ENCODE measurements around the gene GIPC3.
A peak's percentile ranks its signal among the peaks of the same experiment; 100 is the strongest.
"Not testable (repeated sequence)": the region's sequence is repeated elsewhere in the genome, so short reads cannot be mapped to it uniquely, and the experiment has no call there.

Gene GIPC3

DNA sequence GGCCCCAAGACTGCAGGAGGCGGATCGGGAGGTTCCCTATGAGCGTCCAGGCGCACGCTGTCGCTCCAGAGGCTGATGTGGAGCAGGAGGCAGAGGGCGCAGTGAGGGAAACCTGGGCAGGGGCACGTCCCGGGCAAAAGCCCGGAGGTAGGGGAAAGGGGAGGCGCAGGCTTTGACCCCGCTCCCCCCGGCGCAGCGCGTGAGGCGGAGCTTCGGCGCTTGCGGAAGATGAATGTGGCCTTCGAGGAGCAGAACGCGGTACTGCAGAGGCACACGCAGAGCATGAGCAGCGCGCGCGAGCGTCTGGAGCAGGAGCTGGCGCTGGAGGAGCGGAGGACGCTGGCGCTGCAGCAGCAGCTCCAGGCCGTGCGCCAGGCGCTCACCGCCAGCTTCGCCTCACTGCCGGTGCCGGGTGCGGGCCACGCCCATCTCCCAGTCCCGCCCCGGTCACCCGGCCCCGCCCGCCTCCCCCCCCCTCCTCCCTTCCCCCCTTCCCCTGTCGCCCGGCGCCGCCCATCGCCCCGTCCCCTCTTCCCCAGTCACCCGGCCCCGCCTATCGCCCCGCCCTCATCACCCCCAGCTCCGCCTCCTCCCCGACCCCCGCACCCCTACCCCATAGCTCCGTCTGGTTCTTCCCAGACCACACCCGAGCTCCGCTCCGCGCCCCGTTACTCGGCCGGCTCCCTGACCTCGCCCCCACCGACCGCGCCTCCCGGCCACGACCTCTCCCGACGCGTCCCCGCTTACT is 8.4 kb upstream of the GIPC3 start:
- no peak for DNase-seq (ENCODE audit: low spot score)

DNA sequence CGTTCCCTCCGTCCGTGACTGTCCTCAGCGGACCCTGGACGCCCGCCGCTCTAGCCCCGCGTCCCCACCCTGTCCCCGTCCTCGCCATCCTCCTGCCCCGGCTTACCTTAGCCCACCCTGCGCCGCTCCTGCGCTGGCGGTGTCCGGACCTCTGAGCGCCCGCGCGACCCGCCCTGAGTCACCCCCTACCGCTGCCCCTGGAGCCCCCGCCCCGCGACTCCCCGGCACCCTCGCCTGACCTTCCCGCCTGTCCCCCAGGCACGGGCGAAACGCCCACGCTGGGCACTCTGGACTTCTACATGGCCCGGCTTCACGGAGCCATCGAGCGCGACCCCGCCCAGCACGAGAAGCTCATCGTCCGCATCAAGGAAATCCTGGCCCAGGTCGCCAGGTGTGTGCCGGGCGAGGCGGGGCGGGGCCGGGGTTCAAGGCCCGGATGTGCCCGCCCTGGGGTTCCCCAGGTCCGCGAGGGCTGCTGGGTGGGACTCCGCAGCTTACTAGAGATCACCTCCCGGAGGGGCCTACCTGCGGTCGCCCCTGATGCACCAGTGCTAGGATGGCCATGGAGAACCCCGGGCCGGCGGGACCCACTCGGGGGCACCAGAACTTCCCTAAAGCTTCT is 7.4 kb upstream of the GIPC3 start:
- no peak for DNase-seq (ENCODE audit: low spot score)

- no peak for DNase-seq (ENCODE audit: low spot score)
These were observed 6.9 kb upstream of the GIPC3 start for GRCh38 chr19:3578390-3578789.

DNA sequence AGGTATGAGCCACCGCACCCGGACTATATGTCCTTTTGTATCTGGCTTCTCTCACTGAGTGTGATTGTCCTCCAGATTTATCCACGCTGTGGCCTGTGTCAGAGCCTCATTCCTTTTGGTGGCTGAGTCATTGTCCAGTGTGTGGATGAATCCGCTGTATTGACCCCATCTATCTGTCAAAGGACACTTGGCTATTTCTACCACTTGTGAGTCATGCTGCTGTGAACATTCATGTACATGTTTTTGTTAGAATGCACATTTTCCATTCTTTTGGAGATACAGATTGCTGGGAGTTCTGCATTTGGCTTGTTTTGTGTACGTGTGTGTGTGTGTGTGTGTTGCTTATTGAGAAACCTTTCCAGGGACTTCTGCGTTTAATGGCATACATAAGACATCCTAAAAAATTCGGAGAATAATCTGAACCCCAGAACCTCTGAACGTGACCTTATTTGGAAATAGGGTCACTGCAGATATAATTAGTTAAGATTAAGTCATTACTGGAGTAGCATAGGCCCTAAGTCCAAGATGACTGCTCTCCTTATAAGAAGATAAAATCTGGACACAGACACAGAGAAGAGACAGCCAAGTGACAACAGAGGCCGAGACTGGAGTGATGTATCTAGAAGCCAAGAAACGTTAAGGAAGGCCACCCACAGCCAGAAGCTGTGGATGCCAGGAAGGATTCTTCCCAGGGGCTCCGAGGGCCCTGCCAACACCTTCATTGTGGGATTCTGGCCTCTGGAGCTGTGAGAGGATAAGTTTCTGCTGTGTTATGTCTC is 4.9 kb upstream of the GIPC3 start:
- DNase-seq (ENCODE audit: low spot score), result no peak

DNA sequence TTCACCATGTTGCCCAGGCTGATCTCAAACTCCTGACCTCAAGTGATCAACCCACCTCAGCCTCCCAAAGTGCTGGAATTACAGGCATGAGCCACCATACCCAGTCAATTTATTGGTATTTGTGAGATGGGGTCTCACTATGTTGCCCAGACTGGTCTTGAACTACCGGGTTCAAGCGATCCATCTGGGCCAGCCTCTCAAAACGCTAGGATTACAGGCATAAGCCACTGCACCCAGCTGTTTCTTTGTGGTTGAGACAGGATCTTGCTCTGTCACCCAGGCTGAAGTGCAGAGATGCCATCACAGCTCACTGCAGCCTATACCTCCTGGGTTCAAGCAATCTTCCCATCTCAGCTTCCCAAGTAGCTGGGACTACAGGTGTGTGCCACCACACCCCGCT is 3.5 kb upstream of the GIPC3 start:
- not testable (repeated sequence) for DNase-seq (ENCODE audit: low spot score)

DNA sequence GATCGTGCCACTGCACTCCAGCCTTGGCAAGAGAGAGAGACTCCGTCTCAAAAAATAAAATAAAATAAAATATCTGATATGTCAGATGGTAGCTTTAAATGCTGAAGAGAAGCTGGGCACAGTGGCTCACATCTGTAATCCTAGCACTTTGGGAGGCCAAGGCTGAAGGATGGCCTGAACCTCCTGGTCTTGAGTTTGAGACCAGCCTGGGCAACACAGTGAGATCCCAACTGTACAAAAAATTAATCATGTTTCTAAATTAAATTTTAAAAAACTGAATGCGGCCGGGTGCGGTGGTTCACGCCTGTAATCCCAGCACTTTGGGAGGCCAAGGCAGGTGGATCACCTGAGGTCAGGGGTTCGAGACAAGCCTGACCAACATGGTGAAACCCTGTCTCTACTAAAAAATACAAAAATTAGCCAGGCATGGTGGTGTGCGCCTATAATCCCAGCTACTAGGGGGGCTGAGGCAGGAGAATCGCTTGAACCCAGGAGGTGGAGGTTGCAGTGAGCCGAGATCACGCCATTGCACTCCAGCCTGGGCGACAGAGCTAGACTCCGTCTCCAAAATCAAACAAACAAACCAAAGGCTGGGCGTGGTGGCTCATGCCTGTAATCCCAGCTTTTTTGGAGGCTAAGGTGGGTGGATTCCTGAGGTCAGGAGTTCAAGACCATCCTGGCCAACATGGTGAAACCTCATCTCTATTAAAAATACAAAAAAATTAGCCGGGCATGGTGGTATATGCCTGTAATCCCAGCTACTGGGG is 1.1 kb upstream of the GIPC3 start:
- not testable (repeated sequence) for DNase-seq (ENCODE audit: low spot score)

DNA sequence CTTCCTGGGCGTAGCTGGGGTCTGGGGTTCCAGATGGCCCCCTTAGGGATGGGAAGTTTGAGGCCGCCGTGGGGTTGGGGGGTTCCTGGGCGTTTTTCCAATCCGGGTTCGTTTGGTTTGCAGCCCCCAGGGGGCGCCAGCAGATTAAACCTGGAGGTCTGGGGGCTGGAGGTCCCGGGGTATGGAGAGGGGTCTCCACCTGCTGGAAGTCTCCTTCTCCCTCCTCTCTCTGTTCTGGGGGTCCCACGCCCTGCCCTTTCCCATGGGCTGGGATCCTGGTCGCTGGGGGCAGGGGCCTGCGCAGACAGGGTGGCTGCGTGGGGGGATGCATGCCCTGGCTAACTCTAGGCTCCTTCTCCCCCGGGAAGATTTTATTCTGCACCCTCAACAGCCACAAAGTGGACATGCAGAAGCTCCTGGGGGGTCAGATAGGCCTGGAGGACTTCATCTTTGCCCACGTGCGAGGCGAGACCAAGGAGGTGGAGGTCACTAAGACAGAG is 899 bp downstream of the GIPC3 start:
- DNase-seq (ENCODE audit: low spot score), result no peak

DNA sequence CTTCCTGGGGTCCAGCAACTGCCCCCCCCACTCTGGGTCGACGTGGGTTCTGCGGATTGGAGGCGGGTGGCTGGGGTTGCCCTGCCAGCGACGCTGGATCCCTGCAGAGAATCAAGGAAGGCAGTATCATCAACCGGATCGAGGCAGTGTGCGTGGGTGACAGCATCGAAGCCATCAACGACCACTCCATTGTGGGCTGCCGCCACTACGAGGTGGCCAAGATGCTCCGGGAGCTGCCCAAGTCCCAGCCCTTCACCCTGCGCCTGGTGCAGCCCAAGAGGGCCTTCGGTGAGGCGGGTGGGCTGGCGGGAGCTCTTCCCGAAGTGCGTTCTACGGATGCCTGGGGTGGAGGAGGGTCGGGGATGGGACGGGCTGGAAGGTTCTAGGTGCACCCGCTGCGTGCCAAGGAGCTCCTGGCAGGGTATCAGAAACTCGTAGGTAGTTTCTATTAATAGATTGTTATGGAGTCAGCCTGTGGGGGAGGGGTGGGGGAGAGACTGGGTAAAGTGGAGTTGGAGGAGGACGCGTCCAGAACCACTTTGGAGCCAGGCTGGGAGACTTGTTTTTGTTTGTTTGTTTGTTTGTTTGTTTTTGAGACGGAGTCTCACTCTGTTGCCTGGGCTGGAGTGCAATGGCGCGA is 1.5 kb downstream of the GIPC3 start:
- no peak for DNase-seq (ENCODE audit: low spot score)

GRCh38 chr19:3589439-3589838 is 4.2 kb downstream of the GIPC3 start:
- DNase-seq (ENCODE audit: low spot score), result no peak

- no peak for DNase-seq (ENCODE audit: low spot score)
These were observed 4.7 kb downstream of the GIPC3 start for GRCh38 chr19:3589949-3590348.

DNA sequence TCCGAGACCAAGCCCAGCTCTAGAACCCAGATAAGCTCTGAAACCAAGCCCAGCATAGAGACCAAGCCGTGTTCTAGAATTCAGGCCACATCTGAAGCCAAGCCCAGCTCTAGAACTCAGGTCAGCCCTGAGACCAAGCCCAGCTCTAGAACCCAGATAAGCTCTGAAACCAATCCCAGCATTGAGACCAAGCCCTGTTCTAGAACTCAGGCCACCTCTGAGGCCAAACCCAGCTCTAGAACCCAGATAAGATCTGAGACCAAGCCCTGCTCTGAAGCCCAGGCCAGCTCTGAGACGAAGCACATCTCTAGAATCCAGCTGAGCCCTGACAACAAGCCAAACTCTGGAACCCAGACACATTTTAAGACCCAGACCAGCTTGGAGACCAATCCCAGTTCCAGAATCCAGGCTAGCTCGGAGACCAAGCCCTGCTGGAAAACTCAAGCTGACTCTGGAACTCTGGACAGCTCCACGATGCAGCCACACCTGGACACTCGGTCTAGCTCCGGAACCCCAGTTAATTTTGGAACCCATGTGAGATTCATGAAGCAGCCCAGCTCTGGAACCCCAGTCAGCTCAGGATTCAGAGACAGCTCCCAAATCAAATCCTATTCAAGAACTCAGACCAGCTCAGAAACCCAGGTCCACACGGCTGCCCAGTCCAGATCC is 5.8 kb downstream of the GIPC3 start:
- no peak for DNase-seq (ENCODE audit: low spot score)

- no peak for DNase-seq (ENCODE audit: low spot score)
These were observed 6.8 kb downstream of the GIPC3 start for GRCh38 chr19:3591876-3592613.

GRCh38 chr19:3593156-3593555 is 7.9 kb downstream of the GIPC3 start:
- no peak for DNase-seq (ENCODE audit: low spot score)

GRCh38 chr19:3595521-3596061 is 10.3 kb downstream of the GIPC3 start:
- DNase-seq (ENCODE audit: low spot score), result no peak

DNA sequence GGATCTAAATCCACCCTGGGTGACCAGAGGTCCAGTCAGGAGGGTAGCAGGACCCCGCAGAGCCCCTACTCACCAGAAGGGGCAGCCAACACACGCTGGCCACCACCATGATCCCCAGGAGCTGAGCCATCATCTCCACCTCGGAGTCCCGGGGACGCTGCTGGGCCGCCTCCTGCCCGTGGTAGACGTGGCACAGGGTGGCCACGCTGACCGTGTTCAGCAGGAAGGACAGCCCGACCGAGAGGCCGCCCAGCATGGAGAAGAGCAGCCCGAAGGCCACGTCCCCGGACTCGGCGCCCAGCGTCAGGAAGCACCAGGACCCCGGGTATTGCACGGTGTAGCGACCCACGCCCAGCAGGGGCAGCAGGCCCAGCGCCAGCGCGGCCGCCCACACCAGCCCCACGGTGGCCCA is 14.5 kb downstream of the GIPC3 start:
- no peak for DNase-seq (ENCODE audit: low spot score)

DNA sequence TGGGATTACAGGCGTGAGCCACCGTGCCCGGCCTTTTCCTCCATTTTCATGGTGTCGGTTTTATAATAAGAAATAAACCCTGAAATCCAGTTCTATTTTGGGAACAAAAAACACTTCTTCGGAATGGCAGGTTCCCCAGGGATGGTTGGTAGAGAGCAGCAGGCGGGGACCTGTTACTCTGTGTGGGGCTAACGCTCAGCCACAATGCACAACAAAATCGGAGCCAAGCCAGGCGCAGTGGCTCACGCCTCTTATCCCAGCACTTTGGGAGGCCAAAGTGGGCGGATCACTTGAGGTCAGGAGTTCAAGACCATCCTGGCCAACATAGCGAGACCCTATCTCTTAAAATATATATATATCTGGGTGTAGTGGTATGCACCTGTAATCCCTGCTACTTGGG is 15.7 kb downstream of the GIPC3 start:
- no peak for DNase-seq (ENCODE audit: low spot score)

- no peak for DNase-seq (ENCODE audit: low spot score)
These were observed 18.0 kb downstream of the GIPC3 start for GRCh38 chr19:3603121-3603811.

- DNase-seq (ENCODE audit: low spot score), result no peak
These were observed 19.1 kb downstream of the GIPC3 start for GRCh38 chr19:3604227-3604986.

GRCh38 chr19:3604987-3605343 is 19.7 kb downstream of the GIPC3 start:
- peak; percentile 27 for DNase-seq (ENCODE audit: low spot score)
